Psoas muscle (tissue), 8 donors: Measurements from ENCODE around the gene RIN3. TPM values are rescaled to one million over a fixed set of nuclear protein-coding genes. Genes with fewer than 3 reads are reported as not detected.

Source experiments
- ATAC-seq, 4 donors: fragments of 200-7000 bp; cut with Tn5 transposase; one replicate each; pipeline ENCODE4 v1.9.1; 2020; ENCODE audit warnings: moderate library complexity in 3 of 4, mild to moderate bottlenecking in 2 of 4
- DNase-seq, 2 donors: peaks; one replicate each; pipeline ENCODE4 v3.0.0-alpha.2; 2020
- H3K27ac ChIP-seq: fragments of 200-600 bp; one replicate; pipeline ENCODE4 v1.8.0; 2022
- H3K27me3 ChIP-seq, 3 donors: fragments of 200-600 bp in 1 of 3; one replicate each; pipeline versions ENCODE4 v1.6.1 to v1.8.0; 2013 to 2022; ENCODE audit warnings: low read length in 2 of 3, mild to moderate bottlenecking in 2 of 3, moderate library complexity in 1 of 3; ENCODE audit not compliant: insufficient read depth in 3 of 3
- H3K36me3 ChIP-seq, 2 donors: fragments of 200-600 bp in 1 of 2; one replicate each; pipeline versions ENCODE4 v1.6.1 to v1.8.0; 2013 to 2022; ENCODE audit warnings: low read depth in 1 of 2, mild to moderate bottlenecking in 1 of 2, moderate library complexity in 1 of 2; ENCODE audit not compliant: insufficient read depth in 1 of 2
- H3K4me1 ChIP-seq: fragments of 200-600 bp; one replicate; pipeline ENCODE4 v1.8.0; 2022
- H3K4me3 ChIP-seq: fragments of 200-600 bp; one replicate; pipeline ENCODE4 v1.8.0; 2022; ENCODE audit warnings: mild to moderate bottlenecking
- H3K9me3 ChIP-seq: fragments of 200-600 bp; one replicate; pipeline ENCODE4 v1.8.0; 2022
- WGBS, 3 donors: extraction: QIAGEN DNeasy Blood & Tissue Kit; methylation state at CpG; one replicate each; pipeline versions ENCODE4 v1.1.6 to v1.1.7; 2013; 5-methylcytosine and 5-hydroxymethylcytosine counted together
- intact Hi-C, 2 donors: fragments of 100-400 bp; cut with DNase I; formaldehyde crosslinking; loops; one replicate each; pipeline versions ENCODE4 v1.11.0 to v1.14.2; 2022
- polyA plus RNA-seq, 3 donors: library from polyadenylated mRNA; stranded (reverse); fragments of 200-250 nt; gene quantifications; one replicate each; pipeline ENCODE4 v1.2.3, GENCODE V29; 2013
- total RNA-seq, 4 donors: library from RNA; stranded (reverse); fragmentation: NEBNext Ultra II Directional in 2 of 4; extraction: Animal tissue kit (Norgen Biotek cat#: 25700) in 2 of 4; gene quantifications; one replicate each; pipeline versions ENCODE4 v1.2.1 to v1.2.4, GENCODE V29; 2021 to 2023
- TF ChIP-seq, protein P1 (sequence below): fragments of 200-600 bp; IDR thresholded peaks from one replicate; pipeline ENCODE4 v1.8.0; 2022; ENCODE audit warnings: antibody characterized with exemption
- donor health status: healthy with polysubstance abuse.
- donor health status: DM: no; HTN: no; CAD: no; lungs with moderate emphysema.
- donor health status: Bipolar disorder and iron deficiency.
- donor health status: healthy.
- donor health status: DM: yes; HTN: yes; CAD: no.
- donor health status: DM: no; HTN: no; CAD: no.
- donor health status: DM: no; HTN: no; CAD: no.
- donor health status: DM: yes; HTN: yes; CAD: no.

The RIN3 gene
- total and polyA plus RNA-seq, 7 donors: 1.2 to 8.7 (median 3.8) TPM

DNA sequence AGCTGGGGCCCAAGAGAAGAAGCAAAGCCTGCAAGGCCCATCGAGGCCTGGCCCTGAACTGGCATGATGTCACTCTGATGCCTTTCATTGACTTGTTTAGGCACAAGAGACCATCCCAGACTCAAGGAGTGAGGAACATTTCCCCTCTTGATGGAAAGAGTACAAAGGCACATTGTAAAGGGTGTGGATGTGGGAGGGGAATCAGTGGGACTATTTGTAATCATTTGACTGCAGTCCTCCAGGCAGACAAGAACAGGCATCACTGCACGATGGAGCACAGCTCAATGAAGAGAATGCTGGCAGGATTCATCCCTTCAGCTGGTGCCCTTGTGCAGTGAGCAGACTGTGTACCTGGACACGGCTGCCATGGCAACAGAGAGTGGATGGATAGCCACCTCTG, 147.0 kb downstream of the RIN3 start:
- TF ChIP-seq, protein P1, sequence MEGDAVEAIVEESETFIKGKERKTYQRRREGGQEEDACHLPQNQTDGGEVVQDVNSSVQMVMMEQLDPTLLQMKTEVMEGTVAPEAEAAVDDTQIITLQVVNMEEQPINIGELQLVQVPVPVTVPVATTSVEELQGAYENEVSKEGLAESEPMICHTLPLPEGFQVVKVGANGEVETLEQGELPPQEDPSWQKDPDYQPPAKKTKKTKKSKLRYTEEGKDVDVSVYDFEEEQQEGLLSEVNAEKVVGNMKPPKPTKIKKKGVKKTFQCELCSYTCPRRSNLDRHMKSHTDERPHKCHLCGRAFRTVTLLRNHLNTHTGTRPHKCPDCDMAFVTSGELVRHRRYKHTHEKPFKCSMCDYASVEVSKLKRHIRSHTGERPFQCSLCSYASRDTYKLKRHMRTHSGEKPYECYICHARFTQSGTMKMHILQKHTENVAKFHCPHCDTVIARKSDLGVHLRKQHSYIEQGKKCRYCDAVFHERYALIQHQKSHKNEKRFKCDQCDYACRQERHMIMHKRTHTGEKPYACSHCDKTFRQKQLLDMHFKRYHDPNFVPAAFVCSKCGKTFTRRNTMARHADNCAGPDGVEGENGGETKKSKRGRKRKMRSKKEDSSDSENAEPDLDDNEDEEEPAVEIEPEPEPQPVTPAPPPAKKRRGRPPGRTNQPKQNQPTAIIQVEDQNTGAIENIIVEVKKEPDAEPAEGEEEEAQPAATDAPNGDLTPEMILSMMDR: no peak
- intact Hi-C loops: no loop called here
- Histone ChIP-seq H3K4me1 (no peaks in the 10 kb centered on the region), H3K27me3 (no peaks in the 10 kb centered on the region), H3K36me3 (no peaks in the 10 kb centered on the region), H3K4me3 (no peak overlapping the region), H3K9me3 (no peaks in the 10 kb centered on the region), H3K27ac (no peak overlapping the region)
- WGBS, 3 donors: 72 to 85% (median 75%) methylated on average over 3 of the region's 3 CpGs
- ATAC-seq: no peak
- DNase-seq: no peak

DNA sequence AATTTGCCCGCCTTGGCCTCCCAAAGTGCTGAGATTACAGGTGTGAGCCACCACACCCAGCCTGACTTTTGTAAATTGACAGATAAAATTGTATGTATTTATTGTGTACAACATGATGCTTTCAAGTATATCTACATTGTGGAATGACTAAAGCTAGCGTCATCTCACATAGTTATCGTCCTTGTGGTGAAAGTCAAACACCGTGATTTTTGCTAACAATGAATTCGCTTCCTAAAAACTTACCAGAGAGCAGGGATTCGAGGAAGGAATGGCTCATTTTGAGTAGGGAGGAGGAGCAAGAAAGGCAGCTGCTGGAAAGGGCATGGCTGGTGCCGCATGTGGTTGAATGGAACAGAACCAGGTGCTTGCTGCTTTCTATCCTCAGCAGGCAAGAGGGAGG, 149.5 kb downstream of the RIN3 start:
- H3K27me3 ChIP-seq: no peaks in the 10 kb centered on the region
- no peaks in the 10 kb centered on the region for H3K4me1 ChIP-seq
- DNase-seq (no peak), ATAC-seq (no peak)
- H3K27ac ChIP-seq: no peak overlapping the region
- intact Hi-C loops: no loop called here
- no peak overlapping the region for H3K4me3 ChIP-seq
- no peaks in the 10 kb centered on the region for H3K9me3 ChIP-seq
- TF ChIP-seq, protein P1: no peak
- WGBS, 3 donors: 86 to 89% (median 86%) methylated on average over 7 of the region's 7 CpGs
- H3K36me3 ChIP-seq: no peaks in the 10 kb centered on the region

- intact Hi-C loops: no loop called here
- ATAC-seq (no peak), DNase-seq (no peak)
- Histone ChIP-seq H3K9me3 (no peaks in the 10 kb centered on the region), H3K4me1 (no peaks in the 10 kb centered on the region), H3K36me3 (no peaks in the 10 kb centered on the region), H3K27me3 (no peaks in the 10 kb centered on the region), H3K27ac (no peak overlapping the region), H3K4me3 (no peak overlapping the region)
- 58 to 67% (median 63%) methylated on average over 8 of the region's 8 CpGs for WGBS, 3 donors
- TF ChIP-seq, protein P1: no peak
Observed at GRCh38 chr14:92665661-92666110, 152.1 kb downstream of the RIN3 start.

GRCh38 chr14:92666251-92666650, 152.7 kb downstream of the RIN3 start:
- no peak overlapping the region for H3K27ac ChIP-seq
- no peaks in the 10 kb centered on the region for H3K36me3 ChIP-seq
- no peaks in the 10 kb centered on the region for H3K27me3 ChIP-seq
- no peak for DNase-seq
- TF ChIP-seq, protein P1: no peak
- no peak overlapping the region for H3K4me3 ChIP-seq
- 95 to 98% (median 97%) methylated on average over 9 of the region's 9 CpGs for WGBS, 3 donors
- no peak for ATAC-seq
- H3K4me1 ChIP-seq: no peaks in the 10 kb centered on the region
- intact Hi-C loops: no loop called here
- H3K9me3 ChIP-seq: no peaks in the 10 kb centered on the region

DNA sequence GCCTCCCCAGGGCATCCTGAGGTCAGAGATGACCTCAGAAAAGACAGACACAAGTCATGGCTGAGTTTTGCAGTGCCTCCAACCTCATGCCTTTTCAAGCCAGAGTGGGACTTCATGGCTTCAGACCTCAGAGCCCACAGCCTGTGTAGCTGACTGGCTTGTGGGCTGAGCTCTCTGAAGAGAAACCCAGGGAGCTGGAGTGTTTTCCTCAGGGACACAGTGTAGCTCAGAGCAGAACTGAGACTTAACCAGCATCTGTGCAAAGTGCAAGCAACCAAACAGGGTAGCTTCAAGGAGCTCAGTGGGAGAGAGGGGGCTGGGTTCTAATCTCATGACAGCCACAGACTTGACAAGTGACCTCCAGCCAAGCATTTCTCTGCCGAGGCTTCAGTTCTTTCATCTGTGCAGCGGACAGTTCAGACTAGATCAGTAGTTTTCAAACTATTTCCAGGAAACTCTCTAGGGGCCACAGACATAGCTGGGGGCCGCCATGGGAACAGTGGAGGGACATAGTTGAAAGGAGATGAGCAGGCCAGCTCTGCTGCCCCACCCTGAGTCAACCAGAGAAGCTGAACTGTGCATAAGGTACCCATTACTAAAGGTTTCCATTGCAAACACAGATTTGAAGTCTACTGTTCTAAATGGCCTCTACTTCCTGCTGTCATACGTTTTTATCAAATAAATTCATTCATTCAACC, 154.8 kb downstream of the RIN3 start:
- WGBS, 3 donors: 65 to 67% (median 67%) methylated on average over 4 of the region's 4 CpGs
- no peaks in the 10 kb centered on the region for H3K27me3 ChIP-seq
- TF ChIP-seq, protein P1: no peak
- no peaks in the 10 kb centered on the region for H3K9me3 ChIP-seq
- no peak overlapping the region for H3K27ac ChIP-seq
- intact Hi-C loops: no loop called here
- H3K4me3 ChIP-seq: no peak overlapping the region
- no peak for ATAC-seq
- no peaks in the 10 kb centered on the region for H3K36me3 ChIP-seq
- no peak for DNase-seq
- H3K4me1 ChIP-seq: no peaks in the 10 kb centered on the region
